ENCODE results near the gene ANKRD18A.
"Not testable (repeated sequence)": the region's sequence is repeated elsewhere in the genome, so short reads cannot be mapped to it uniquely, and the experiment has no call there.

The ANKRD18A gene

DNA sequence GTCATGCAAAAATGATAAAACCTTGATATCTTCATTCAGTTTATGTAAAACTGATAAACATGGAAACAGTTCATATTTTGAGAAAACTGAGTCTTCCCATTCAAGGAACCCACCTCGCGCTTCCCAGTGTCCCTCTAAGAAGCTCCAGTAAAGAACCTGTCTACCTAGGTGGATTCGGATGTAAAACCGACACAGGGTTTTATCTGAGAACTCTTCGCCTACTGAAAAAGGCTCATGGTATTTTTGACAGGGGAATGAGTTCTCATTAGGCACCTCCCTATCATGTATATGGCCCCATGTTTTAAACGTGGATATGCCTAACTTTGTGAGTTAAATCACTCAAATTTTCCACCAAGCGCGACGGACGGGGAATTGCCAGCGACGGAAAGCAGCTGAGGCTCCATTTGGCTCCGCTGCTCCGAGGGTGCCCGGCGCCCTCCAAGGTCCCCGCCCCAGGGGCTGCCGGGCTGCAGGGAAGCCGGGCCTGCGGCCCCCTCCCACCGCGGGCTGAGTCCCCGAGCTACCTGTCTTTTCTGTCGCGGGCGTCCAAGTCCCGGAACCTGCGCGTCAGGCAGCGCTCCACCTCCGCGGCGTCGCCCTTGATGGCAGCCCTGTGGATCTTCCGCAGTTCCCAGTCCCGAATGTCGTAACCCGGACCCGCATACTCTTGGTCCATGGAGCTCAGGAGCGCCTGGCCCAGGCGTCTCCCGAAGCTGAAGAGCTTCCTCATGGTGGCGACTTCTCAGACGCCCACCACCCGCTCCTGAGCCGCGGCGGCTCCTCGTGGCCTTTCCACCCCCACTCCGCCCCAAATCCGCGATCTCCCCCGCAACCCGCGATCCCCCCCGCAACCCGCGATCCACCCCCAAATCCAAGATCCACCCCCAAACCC lies 594 bp downstream of the ANKRD18A start:
- H3K27me3 ChIP-seq (ENCODE audit: low read depth): no peaks in the 10 kb centered on the region
- peak overlapping the region; percentile 65 for H3K4me3 ChIP-seq
- DNase-seq (ENCODE audit: low spot score in 2 of 2): peak in 1 of 2 experiments; percentile 48
- H3K9me3 ChIP-seq: peaks cover 8% of the 10 kb centered on the region
- H3K4me1 ChIP-seq: peaks cover 10% of the 10 kb centered on the region; the same call in 1 of the 2 replicates
- H3K36me3 ChIP-seq (replicated peaks): no peaks in the 10 kb centered on the region; the same call in none of the 2 replicates
- in situ Hi-C loops (cut with MboI; ENCODE audit: low sequenced_read_pairs): no loop called here

DNA sequence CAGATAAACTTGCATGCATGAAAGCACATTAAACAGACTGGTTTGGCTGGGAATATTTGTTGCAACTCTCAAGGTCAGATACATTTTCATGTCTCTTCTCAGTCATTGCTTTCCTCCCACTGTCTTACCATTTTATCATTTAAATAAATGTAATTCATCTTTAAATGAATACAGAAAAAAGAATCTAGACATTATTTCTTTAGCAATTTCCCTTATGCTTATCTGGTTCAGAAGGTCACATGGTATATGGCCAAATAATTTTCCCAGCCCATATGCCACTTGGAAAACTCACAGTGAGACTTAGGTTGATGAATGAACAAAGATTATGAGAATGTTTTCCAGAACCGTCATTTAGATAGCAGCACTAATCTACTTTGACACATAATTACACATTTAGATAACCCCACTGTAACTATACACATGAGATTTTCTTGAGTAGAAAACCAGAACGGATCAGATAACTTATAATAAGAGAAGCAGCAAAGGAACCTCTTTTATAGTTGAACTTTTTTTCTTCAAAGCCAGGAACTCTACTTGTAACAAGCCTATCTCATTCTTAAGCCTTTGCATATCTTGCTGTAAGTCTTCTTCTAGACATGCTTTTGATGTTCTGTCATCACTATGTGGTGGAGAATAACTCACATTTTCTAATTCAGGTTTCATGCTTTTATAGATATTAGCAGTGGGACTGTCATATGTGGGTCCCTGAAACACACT lies 22.2 kb downstream of the ANKRD18A start:
- H3K9me3 ChIP-seq; H3K4me3 ChIP-seq; DNase-seq (ENCODE audit: low spot score in 2 of 2); H3K4me1 ChIP-seq; H3K36me3 ChIP-seq (replicated peaks); in situ Hi-C loops (cut with MboI; ENCODE audit: low sequenced_read_pairs); H3K27me3 ChIP-seq (ENCODE audit: low read depth): not testable (repeated sequence)

DNA sequence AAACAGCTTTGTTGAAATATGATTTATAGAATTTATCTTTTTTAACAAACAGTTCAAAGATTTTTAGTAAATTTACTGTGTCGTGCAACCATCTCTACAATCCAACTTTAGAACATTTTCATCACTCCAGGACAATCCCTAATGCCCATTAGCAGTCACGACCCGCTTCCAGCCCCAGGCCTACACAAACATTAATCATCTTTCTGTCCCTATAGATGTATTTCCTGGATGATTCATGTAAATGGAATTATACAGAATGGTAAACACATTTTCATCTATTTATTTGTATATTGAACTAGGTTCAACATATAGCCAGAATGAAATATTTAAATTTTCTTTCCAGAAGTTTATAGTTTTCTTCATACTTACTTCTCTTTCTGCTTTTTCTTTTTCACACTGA lies 25.3 kb downstream of the ANKRD18A start:
- H3K4me1 ChIP-seq; in situ Hi-C loops (cut with MboI; ENCODE audit: low sequenced_read_pairs); H3K36me3 ChIP-seq (replicated peaks); H3K9me3 ChIP-seq; H3K4me3 ChIP-seq; DNase-seq (ENCODE audit: low spot score in 2 of 2); H3K27me3 ChIP-seq (ENCODE audit: low read depth): not testable (repeated sequence)

DNA sequence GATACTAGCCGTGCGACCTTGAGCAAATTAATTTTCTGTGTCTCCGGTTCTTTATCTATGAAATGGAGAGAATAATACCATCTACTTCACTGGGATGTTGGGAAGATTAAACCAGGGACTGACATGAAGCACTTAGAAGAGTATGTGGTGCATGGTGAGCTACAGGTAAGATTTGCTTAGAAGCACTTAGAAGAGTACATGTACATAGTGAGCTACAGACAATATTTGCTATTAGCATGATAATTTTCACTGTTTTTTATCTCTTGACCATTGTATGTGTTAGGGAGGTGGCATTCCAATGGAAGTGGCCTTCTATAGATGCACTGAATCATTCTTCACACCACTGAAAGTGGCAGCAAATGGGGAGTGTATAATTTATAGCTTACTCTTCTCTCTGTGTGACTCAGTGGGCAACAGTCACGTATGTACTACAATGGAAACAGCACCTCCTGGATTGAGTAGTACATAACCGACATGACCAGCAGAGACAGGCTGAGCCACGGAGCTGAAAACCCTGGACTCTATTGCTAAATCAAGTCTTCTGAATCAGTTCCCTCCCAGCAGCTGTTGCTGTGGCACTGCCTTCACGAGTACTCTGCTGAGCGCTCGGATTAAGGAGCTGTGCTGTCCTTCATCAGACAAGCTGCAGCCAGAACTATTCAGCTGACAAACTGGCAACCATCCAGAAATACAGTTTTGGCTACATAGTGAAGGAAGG lies 28.9 kb downstream of the ANKRD18A start:
- H3K9me3 ChIP-seq; H3K36me3 ChIP-seq (replicated peaks); in situ Hi-C loops (cut with MboI; ENCODE audit: low sequenced_read_pairs); H3K4me3 ChIP-seq; DNase-seq (ENCODE audit: low spot score in 2 of 2); H3K27me3 ChIP-seq (ENCODE audit: low read depth); H3K4me1 ChIP-seq: not testable (repeated sequence)

DNA sequence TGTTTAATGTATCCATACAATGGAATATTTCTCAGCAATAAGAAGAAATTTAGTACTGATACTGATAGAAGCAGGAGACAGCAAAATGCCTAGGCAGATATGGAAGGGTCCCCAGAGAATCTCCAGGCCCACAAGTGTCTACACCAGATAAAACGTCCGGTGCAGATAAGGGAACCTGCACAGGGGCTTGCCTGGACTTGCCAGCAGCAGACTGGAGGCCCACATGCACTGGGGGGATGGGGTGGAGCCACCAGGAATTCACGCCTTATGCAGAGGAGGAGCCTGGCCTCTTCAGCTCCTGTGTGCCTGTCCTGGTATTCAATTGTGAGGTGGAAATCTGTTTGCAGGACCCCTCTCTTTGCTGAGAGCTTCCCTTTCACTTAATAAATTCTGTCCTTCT lies 36.6 kb downstream of the ANKRD18A start:
- H3K4me3 ChIP-seq; H3K27me3 ChIP-seq (ENCODE audit: low read depth); H3K9me3 ChIP-seq; in situ Hi-C loops (cut with MboI; ENCODE audit: low sequenced_read_pairs); H3K36me3 ChIP-seq (replicated peaks): not testable (repeated sequence)
- DNase-seq (ENCODE audit: low spot score in 2 of 2): peak in 1 of 2 experiments; percentile 66
- peaks cover 23% of the 10 kb centered on the region for H3K4me1 ChIP-seq

DNA sequence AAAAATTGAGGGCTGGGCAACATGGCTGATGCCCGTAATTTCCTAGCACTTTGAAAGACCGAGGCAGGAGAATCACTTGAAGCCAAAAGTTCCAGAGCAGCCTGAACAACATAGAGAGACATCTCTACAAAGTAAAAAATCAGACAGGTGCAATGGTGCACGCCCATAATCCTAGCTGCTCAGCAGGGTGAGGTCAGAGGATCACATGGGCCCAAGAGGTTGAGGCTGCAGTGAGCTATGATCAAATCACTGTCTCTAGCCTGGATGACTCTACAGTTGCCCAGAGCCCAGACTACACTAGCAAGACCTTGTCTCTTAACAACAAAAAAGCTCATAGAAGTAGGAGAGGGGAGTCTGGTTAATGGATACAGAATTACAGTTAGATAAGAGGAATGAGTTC lies 40.3 kb downstream of the ANKRD18A start:
- H3K4me3 ChIP-seq; H3K9me3 ChIP-seq; H3K36me3 ChIP-seq (replicated peaks); H3K27me3 ChIP-seq (ENCODE audit: low read depth); in situ Hi-C loops (cut with MboI; ENCODE audit: low sequenced_read_pairs): not testable (repeated sequence)
- H3K4me1 ChIP-seq: peaks cover 22% of the 10 kb centered on the region
- DNase-seq (ENCODE audit: low spot score in 2 of 2): peak in 1 of 2 experiments; percentile 38

DNA sequence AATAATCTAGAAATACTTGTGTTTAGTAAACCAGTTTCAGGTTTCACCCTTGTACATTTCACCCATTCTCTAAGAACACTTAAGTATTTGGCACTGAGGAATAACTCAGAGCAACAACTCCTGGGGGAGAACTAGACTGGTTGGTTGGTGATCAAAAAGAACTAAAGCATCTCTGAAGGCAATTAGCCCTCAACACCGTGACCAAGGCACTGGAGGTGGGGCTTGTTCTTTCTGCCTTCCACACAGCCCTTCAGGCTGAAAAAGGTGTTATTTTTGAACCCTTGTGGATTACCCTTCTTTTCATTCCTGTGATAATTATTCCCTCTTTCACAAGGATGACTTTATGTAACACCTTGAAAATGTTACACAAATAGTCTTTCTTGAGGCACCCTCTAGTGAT lies 44.2 kb downstream of the ANKRD18A start:
- H3K9me3 ChIP-seq; in situ Hi-C loops (cut with MboI; ENCODE audit: low sequenced_read_pairs); H3K4me3 ChIP-seq; DNase-seq (ENCODE audit: low spot score in 2 of 2); H3K27me3 ChIP-seq (ENCODE audit: low read depth): not testable (repeated sequence)
- Histone ChIP-seq H3K36me3 (replicated peaks) (peaks cover 10% of the 10 kb centered on the region; the same call in 1 of the 2 replicates), H3K4me1 (peaks cover 13% of the 10 kb centered on the region)

DNA sequence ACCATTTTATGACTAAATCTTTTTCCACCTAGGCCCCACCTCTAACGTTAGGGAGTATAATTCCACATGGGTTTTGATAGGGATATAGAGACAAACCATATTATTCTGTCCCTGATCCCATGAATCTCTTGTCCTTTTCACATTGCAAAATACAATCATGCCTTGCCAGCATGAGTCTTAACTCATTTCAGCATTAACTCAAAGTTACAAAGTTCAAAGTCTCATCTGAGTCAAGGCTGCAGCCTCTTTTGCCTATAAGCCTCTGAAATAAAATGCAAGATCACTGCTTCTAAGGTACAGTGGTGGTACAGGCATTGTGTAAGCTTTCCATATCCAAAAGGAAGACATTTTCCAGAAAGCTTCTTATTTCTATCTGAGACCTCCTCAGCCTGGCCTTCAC lies 54.3 kb downstream of the ANKRD18A start:
- H3K4me3 ChIP-seq; H3K27me3 ChIP-seq (ENCODE audit: low read depth); DNase-seq (ENCODE audit: low spot score in 2 of 2); H3K36me3 ChIP-seq (replicated peaks); in situ Hi-C loops (cut with MboI; ENCODE audit: low sequenced_read_pairs); H3K9me3 ChIP-seq: not testable (repeated sequence)
- H3K4me1 ChIP-seq: peaks cover 25% of the 10 kb centered on the region

DNA sequence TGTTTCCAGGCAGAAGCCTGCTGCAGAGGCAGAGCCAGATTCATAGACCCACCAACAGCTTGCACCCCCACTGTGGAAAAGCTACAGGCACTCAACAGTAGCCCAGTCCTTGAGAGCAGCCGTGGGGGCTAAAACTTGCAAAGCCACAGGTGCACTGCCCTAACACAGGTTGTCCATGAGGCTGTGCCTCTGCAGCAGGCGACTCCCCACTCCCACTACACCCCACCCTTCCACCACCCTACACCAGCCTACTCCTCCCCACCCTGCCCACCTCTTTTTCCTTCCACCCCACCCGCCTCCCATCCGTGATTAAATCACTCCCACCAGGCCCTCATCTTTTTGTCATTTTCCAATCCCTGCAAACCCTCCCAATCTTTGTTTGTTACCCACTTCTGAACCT lies 55.2 kb downstream of the ANKRD18A start:
- H3K36me3 ChIP-seq (replicated peaks); H3K9me3 ChIP-seq; H3K4me3 ChIP-seq; DNase-seq (ENCODE audit: low spot score in 2 of 2); in situ Hi-C loops (cut with MboI; ENCODE audit: low sequenced_read_pairs); H3K27me3 ChIP-seq (ENCODE audit: low read depth): not testable (repeated sequence)
- H3K4me1 ChIP-seq: peaks cover 30% of the 10 kb centered on the region

DNA sequence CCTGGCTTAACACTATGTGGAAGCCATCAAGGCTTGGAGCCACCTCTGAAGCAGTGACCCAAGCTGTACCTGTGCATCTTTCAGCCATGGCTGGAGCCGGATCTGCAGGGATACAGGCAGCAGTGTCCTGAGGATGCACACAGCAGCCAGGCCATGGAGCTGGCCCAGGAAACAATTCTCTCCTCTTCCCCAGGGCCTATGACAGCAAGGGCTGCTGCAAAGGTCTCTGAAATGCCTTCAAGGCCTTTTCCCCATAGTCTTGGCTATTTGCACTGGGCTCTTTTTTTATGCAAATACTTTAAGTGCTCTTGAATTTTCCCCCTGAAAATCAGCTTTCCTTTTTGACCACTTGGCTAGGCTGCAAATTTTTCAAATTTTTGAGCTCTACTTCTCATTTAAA lies 56.5 kb downstream of the ANKRD18A start:
- H3K4me1 ChIP-seq: peaks cover 30% of the 10 kb centered on the region
- in situ Hi-C loops (cut with MboI; ENCODE audit: low sequenced_read_pairs); H3K36me3 ChIP-seq (replicated peaks); H3K27me3 ChIP-seq (ENCODE audit: low read depth); H3K4me3 ChIP-seq; H3K9me3 ChIP-seq: not testable (repeated sequence)
- DNase-seq (ENCODE audit: low spot score in 2 of 2): peak in 1 of 2 experiments; percentile 51

DNA sequence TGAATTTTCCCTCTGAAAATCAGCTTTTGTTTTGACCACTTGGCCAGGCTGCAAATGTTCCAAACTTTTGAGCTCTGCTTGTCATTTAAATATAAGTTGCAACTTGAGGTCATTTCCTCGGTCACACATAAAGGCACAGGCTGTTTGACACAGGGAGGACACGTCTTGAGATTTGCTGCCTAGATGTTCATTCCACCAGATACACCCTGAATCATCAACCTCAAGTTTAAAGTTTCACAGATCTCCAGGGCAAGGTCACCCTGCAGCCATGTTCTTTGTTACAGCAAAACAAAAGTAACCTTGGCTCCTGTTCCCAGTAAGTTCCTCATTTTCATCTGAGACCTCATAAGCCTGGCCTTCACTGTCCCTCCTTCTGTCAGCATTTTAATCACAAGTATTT lies 59.3 kb downstream of the ANKRD18A start:
- in situ Hi-C loops (cut with MboI; ENCODE audit: low sequenced_read_pairs); H3K4me3 ChIP-seq; DNase-seq (ENCODE audit: low spot score in 2 of 2); H3K27me3 ChIP-seq (ENCODE audit: low read depth); H3K36me3 ChIP-seq (replicated peaks); H3K9me3 ChIP-seq: not testable (repeated sequence)
- H3K4me1 ChIP-seq: peaks cover 47% of the 10 kb centered on the region

DNA sequence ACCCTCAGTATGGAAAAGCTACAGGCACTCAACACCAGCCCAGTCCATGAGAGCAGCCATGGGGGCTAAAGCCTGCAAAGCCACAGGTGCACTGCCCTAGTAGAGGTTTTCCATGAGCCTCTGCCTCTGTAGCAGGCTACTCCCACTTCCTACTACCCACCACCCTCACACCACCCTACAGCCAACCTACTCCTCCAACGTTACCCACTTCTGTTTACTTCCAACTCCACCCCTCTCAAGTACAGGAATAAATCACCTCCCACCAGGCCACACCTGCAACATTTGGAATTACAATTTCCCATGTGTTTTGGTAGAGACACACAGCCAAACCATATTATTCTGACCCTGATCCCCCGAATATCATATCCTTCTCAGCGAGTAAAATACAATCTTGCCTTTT lies 61.2 kb downstream of the ANKRD18A start:
- H3K9me3 ChIP-seq; H3K4me3 ChIP-seq; DNase-seq (ENCODE audit: low spot score in 2 of 2); H3K36me3 ChIP-seq (replicated peaks); H3K27me3 ChIP-seq (ENCODE audit: low read depth); in situ Hi-C loops (cut with MboI; ENCODE audit: low sequenced_read_pairs): not testable (repeated sequence)
- H3K4me1 ChIP-seq: peaks cover 42% of the 10 kb centered on the region

DNA sequence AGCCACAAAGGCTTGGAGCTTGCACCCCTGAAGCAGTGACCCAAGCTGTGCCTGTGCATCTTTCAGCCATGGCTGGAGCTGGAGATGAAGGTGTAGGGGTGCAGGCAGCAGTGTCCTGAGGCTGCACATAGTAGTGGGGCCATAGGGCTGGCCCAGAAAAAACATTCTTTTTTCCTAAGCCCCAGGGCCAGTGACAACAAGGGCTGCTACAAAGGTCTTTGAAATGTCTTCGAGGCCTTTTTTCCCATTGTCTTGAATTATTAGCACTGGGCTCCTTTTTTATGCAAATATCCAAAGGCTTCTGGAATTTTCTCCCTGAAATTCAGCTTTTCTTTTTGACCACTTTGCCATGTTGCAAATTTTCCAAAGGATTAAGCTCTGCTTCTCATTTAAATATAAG lies 62.6 kb downstream of the ANKRD18A start:
- H3K9me3 ChIP-seq; H3K27me3 ChIP-seq (ENCODE audit: low read depth); H3K4me3 ChIP-seq; H3K36me3 ChIP-seq (replicated peaks); in situ Hi-C loops (cut with MboI; ENCODE audit: low sequenced_read_pairs): not testable (repeated sequence)
- DNase-seq (ENCODE audit: low spot score in 2 of 2): peak; percentile 69 to 83
- peaks cover 35% of the 10 kb centered on the region for H3K4me1 ChIP-seq

DNA sequence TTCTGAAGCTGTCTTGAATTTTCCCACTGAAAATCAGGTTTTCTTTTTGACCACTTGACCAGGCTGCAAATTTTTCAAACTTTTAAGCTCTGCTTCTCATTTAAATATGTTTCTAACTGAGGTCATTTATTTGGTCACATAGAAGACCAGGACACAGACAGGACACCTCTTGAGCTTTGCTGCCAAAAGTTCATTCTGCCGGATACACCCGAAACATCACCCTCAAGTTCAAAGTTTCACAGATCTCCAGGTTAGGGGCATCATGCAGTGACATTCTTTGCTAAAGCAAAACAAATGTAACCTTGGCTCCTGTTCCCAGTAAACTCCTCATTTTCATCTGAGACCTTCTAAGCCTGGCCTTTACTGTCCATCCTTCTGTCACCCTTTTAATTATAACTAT lies 65.4 kb downstream of the ANKRD18A start:
- not testable (repeated sequence) for H3K27me3 ChIP-seq (ENCODE audit: low read depth)

More for the DNA sequence above, 65.4 kb downstream of the ANKRD18A start:
- H3K36me3 ChIP-seq (replicated peaks); H3K4me3 ChIP-seq; in situ Hi-C loops (cut with MboI; ENCODE audit: low sequenced_read_pairs); DNase-seq (ENCODE audit: low spot score in 2 of 2); H3K9me3 ChIP-seq: not testable (repeated sequence)
- peaks cover 21% of the 10 kb centered on the region for H3K4me1 ChIP-seq
